GM12875 (cell line): ENCODE measurements around the gene SIN3A.

Experiments
- H3K4me3 ChIP-seq: one replicate; pipeline ENCODE4 v1.5.1; 2011; ENCODE audit warnings: low read depth, low read length, control low read depth
- CTCF ChIP-seq: IDR thresholded peaks from 2 replicates; pipeline ENCODE4 v1.5.1; 2011; ENCODE audit warnings: low read depth, mild to moderate bottlenecking, control low read depth, inconsistent platforms, low read length, moderate library complexity, borderline replicate concordance; ENCODE audit not compliant: insufficient read depth

Gene SIN3A

GRCh38 chr15:75431270-75431669 lies 20.2 kb downstream of the SIN3A start:
- no peak overlapping the region for H3K4me3 ChIP-seq
- no peak for TF ChIP-seq CTCF

- H3K4me3 ChIP-seq = no peak overlapping the region
Measured at GRCh38 chr15:75430259-75430658, 21.2 kb downstream of the SIN3A start.

GRCh38 chr15:75428152-75428551 lies 23.3 kb downstream of the SIN3A start:
- H3K4me3 ChIP-seq = no peak overlapping the region
- no peak for TF ChIP-seq CTCF

More at GRCh38 chr15:75430259-75430658, 21.2 kb downstream of the SIN3A start:
- no peak for TF ChIP-seq CTCF

- H3K4me3 ChIP-seq = no peak overlapping the region
- no peak for TF ChIP-seq CTCF
Measured at GRCh38 chr15:75425966-75426500, 25.5 kb downstream of the SIN3A start.

GRCh38 chr15:75422554-75422953 lies 28.9 kb downstream of the SIN3A start:
- no peak for TF ChIP-seq CTCF

GRCh38 chr15:75420698-75421097 lies 30.8 kb downstream of the SIN3A start:
- no peak overlapping the region for H3K4me3 ChIP-seq
- no peak for TF ChIP-seq CTCF

More at GRCh38 chr15:75422554-75422953, 28.9 kb downstream of the SIN3A start:
- H3K4me3 ChIP-seq = no peak overlapping the region

GRCh38 chr15:75416584-75416983 lies 34.9 kb downstream of the SIN3A start:
- no peak for TF ChIP-seq CTCF

More at GRCh38 chr15:75416584-75416983, 34.9 kb downstream of the SIN3A start:
- no peak overlapping the region for H3K4me3 ChIP-seq
